ENCODE data around the gene PCBP3. TPM values are rescaled to one million over a fixed set of nuclear protein-coding genes. Genes with fewer than 3 reads are reported as not detected.

PCBP3 gene
- total and polyA plus RNA-seq, 10 of the 15 experiments (the other 5 are each of a cell fraction or from before 2014, with no cell fraction given): 0.09 to 1.3 (median 0.46) TPM; not detected in 3

GRCh38 chr21:45889961-45890360, 246.4 kb downstream of the PCBP3 start:
- FAIRE-seq (no peak), DNase-seq (ENCODE audit: low read depth, low spot score) (no peak), ATAC-seq (no peak)
- ChIA-PET RAD21 (ENCODE audit: unreplicated experiment) (no interaction called here), CTCF (interaction anchor here (1.0 to 1.5 kb wide), 2 partner anchors 9 to 10 kb away, joined by 5 to 7 read pairs; no protein-coding TSS in a partner anchor), SMC1A (ENCODE audit: uncharacterized antibody, unreplicated experiment) (no interaction called here), POLR2A (no interaction called here)
- no TSS peak for BruUV-seq (replicated peaks)
- H3K4me3 ChIP-seq: no peak overlapping the region
- no peaks in the 10 kb centered on the region; the same call in 1 of the 2 replicates for H3K4me1 ChIP-seq (ENCODE audit: control insufficient read depth, insufficient read depth, low read length)
- WGBS (ENCODE audit: insufficient coverage, insufficient replicate concordance, low lambda C conversion rate, missing lambda C conversion rate): 43% methylated on average over 10 of the region's 10 CpGs
- H4K20me1 ChIP-seq (ENCODE audit: control insufficient read depth, insufficient read depth): no peaks in the 10 kb centered on the region
- H3K79me2 ChIP-seq (ENCODE audit: control insufficient read depth, insufficient read depth, low read length): no peaks in the 10 kb centered on the region
- no peak overlapping the region for H2AFZ ChIP-seq (ENCODE audit: control insufficient read depth, low read depth, low read length)
- no peak overlapping the region for H3K9ac ChIP-seq (ENCODE audit: control insufficient read depth, insufficient read depth, low read length)
- no peak for TF ChIP-seq LARP7 (IDR thresholded peaks at IDR 0.05)
- TF ChIP-seq ZBTB11 (CRISPR knock-in tag; IDR thresholded peaks at IDR 0.05): no peak
- no peak for TF ChIP-seq RUNX3 (IDR thresholded peaks at IDR 0.05; ENCODE audit: low read length)
- TF ChIP-seq BCL11A (IDR thresholded peaks at IDR 0.05; ENCODE audit: low read depth, low read length): no peak
- no peak for TF ChIP-seq ZNF592 (IDR thresholded peaks at IDR 0.05)
- no peak for TF ChIP-seq ZSCAN29 (IDR thresholded peaks at IDR 0.05)
- TF ChIP-seq MTA2 (IDR thresholded peaks at IDR 0.05; ENCODE audit: low read depth): no peak
- TF ChIP-seq RELA (IDR thresholded peaks at IDR 0.05; ENCODE audit: borderline replicate concordance, partially characterized antibody): no peak
- TF ChIP-seq BHLHE40 (IDR thresholded peaks at IDR 0.05; ENCODE audit: borderline replicate concordance in 1 of 2, low read depth in 2 of 2, low read length in 1 of 2): no peak
- H3K36me3 ChIP-seq (ENCODE audit: control insufficient read depth in 2 of 2, insufficient read depth in 2 of 2, low read length in 1 of 2): no peaks in the 10 kb centered on the region
- in situ Hi-C loops (cut with MboI) (no loop called here), intact Hi-C loops (cut with micrococcal nuclease; ENCODE audit: unreplicated experiment) (no loop called here)
- no peaks in the 10 kb centered on the region; a peak in 1 of 4 replicates for H3K27me3 ChIP-seq (replicated peaks in 1 of 2; ENCODE audit: control insufficient read depth in 2 of 2, insufficient read depth in 2 of 2, low read length in 1 of 2)
- H3K9me3 ChIP-seq (replicated peaks; ENCODE audit: control insufficient read depth, insufficient read depth, low read length): no peaks in the 10 kb centered on the region
- H3K27ac ChIP-seq (ENCODE audit: control insufficient read depth, insufficient read depth): no peak overlapping the region
- H3K4me2 ChIP-seq (ENCODE audit: control insufficient read depth, insufficient read depth): no peak overlapping the region

Data from GM12878 (cell line).